Lower leg skin (tissue), 3 donors: ENCODE results near the gene RAB39A.

Experiments
- CTCF ChIP-seq, 3 donors: fragments of 450-650 bp; IDR thresholded peaks; one replicate each; pipeline ENCODE4 v1.5.1; 2016; ENCODE audit warnings: antibody characterized with exemption in 3 of 3, mild to moderate bottlenecking in 3 of 3, moderate library complexity in 2 of 3
- POLR2A ChIP-seq, 2 donors: fragments of 450-650 bp; IDR thresholded peaks; one replicate each; pipeline ENCODE4 v1.6.1; 2016 to 2017; ENCODE audit warnings: antibody characterized with exemption in 2 of 2, mild to moderate bottlenecking in 1 of 2, moderate library complexity in 1 of 2

- TF ChIP-seq CTCF (IDR thresholded peaks at IDR 0.05) (no peak), POLR2A (IDR thresholded peaks at IDR 0.05) (no peak)
Observed at GRCh38 chr11:107953446-107953845, 25.2 kb downstream of the RAB39A start.
